HG03103 (cell line): ENCODE measurements around the gene PARP3.
A peak's percentile ranks its signal among the peaks of the same experiment; 100 is the strongest.
"Not testable (repeated sequence)": the region's sequence is repeated elsewhere in the genome, so short reads cannot be mapped to it uniquely, and the experiment has no call there.

Source experiments
- ATAC-seq: cut with Tn5 transposase; IDR thresholded peaks from one replicate; pipeline ENCODE4 v1.9.1; 2021; ENCODE audit warnings: low read depth; ENCODE audit not compliant: unreplicated experiment

Gene PARP3

DNA sequence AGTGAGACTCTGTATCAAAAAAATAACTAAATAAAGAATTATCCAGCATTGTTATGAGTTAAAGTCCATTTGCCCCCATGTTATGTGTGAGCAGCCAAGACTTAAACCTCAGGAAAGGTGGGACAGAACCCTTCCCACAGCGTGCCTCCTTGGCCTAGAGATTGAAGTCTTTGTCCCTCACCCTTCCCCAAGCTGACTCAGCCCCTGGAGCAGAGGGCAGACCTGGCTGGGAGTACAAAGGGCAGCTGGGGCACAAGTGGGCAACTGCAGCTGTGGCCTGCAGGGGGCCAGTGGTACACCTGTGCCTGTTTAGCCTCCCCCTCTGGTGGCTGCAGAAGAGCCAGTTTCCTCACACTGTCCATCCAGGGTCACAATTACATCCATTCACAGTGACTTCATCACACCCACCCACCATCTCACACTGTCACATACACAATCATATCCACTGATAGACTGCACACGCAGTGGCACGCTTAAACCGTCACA lies 40.2 kb downstream of the PARP3 start:
- peak; percentile 34 for ATAC-seq

DNA sequence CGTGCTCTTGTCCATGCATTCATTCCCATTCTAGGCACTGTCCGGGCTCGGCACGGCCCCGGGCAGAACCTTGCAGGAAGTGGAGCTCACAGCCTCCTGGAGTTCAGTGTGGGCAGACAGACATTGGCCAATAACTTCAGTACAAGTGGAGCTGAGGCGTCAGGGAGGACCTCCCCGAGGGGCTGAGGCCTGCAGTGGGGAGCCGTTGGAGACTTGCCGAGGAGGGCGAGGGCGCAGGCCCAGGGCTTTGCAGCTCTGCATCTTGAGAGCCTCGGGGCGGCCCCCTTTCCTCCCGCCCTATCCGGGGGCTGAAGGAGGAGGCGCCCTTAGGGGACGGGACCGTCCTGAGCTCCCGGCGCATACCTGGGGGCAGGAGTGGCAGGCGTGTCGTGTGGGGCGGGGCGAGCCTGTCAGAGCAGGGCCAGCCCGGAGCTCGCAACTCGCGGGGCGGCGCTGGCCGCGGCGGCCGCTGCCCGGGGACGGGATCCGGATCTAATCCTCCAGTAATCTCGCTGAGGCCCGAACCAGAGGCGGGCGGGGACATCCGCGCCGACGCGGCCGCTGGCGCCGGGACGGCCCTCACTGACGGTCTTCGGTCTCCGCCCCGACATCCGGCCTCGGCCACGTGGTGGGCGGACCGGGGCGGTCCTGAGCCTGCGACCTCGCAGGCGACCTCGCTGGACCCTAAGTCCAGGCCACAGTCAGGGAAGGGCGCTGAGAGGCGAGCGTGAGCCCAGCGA lies 40.8 kb downstream of the PARP3 start, which contains the start of gene ACY1:
Gene ACY1 (plus strand): TSS at position 698 of the 740 bp plus-strand sequence. CDS start 530 bp downstream, outside the sequence.
- ATAC-seq: peak; percentile 61

DNA sequence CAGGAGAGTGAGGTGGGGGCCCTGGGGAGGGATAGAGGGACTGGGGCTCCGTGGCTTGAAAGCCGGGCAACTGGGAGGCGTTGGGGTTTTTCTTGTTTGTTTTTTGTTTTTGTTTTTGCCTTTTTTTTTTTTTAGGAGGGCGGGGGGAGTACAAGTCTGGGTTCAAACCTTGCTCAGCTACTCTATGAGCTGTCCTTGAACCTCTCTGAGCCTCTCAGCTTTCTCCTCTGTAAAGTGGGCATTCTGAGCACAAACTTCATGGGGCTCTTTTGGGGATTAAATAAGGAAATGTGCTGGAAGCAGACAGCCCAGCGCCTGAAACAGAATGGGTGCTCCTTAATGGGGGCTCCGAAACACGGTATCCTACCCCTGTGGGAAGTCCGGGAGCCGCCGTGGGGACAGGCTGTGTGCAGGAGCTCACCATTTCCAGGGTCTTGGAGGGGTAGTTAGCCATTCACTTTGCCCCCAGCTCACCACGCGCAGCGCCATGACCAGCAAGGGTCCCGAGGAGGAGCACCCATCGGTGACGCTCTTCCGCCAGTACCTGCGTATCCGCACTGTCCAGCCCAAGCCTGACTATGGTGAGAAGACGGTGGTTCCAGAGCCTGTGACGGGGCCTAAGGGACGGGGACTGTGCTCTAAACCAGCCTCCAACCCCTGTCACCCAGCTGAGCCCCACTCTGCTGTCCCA lies 41.6 kb downstream of the PARP3 start:
- ATAC-seq: no peak

DNA sequence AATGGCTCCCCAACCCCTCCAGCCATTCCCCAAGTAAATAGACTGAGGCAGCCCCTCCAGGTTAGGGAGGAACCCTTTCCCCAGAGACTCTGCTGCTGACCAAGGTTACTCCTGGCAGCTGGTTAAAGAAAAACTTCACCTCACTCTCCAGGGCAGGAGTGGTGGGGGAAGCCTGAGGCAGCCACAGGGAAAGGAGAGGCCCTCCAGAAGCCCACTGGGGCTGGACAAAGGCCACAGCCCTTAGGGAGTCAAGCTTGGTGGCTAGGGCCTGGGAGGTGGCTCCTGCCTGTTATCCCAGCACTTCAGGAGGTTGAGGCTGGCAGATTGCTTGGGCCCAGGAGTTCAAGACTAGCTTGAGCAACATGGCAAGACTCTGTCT lies 42.1 kb downstream of the PARP3 start:
- no peak for ATAC-seq

DNA sequence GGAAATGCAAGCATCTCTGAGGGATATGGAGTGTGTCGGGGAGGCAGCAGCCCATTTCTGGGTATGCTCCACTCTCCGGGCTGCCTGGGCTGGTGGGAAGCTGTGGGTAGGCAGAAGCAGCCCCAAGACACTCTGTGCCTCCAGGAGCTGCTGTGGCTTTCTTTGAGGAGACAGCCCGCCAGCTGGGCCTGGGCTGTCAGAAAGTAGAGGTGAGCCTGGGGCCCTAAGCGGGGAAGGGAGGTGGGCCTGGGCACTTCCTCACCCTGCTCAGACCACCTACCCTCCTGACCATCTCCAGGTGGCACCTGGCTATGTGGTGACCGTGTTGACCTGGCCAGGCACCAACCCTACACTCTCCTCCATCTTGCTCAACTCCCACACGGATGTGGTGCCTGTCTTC lies 42.9 kb downstream of the PARP3 start:
- no peak for ATAC-seq

DNA sequence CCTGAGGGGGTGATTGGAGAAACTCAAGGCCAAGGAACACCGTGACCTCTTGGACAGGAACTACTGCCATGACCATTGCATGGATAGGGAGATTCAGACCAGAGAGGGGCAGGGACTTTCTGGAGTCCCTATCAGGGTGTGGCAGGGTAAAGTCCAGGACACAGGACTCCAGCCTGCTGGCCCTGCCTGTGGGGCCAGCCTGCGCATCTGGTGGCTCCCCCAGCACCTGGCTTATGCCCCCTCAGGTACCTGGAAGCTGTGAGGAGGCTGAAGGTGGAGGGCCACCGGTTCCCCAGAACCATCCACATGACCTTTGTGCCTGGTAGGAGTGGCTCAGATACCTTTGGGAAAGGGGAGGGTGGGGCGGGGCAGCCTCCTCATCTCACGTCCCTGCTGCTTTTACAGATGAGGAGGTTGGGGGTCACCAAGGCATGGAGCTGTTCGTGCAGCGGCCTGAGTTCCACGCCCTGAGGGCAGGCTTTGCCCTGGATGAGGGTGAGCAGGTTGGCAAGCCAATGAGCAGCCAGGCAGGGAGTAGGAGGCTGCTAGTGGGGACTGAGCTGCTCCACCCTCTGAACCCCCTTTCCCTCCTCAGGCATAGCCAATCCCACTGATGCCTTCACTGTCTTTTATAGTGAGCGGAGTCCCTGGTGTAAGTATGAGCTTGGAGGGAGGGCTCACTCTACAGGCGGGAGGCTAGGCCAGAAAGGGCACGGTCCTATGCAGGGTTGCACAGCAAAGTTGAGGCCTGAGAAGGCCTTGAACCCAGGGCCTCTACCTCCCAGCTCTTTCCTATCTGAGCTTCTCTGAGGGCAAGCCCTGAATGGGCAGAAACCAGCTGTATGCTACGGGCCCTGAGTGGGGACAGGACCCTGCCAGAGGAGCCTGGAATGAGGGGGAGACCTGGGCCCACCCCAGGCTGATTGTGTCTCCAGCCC lies 44.1 kb downstream of the PARP3 start:
- ATAC-seq: no peak

DNA sequence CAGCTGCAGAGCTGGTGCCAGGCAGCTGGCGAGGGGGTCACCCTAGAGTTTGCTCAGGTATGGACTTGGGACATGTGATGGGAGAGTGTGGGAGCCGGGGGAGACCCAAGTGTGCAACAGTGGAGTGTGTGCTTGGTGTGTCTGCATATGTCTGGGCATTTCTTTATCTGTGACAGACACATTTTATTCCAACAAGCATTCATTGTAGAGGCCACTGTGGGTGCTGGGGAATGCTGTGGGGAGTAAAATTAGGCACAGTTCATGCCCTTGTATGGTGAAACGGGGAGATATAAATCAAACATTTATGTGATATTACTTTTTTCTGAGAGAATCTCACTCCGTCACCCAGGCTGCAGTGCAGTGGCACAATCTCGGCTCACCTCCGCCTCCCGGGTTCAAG lies 45.4 kb downstream of the PARP3 start:
- no peak for ATAC-seq

DNA sequence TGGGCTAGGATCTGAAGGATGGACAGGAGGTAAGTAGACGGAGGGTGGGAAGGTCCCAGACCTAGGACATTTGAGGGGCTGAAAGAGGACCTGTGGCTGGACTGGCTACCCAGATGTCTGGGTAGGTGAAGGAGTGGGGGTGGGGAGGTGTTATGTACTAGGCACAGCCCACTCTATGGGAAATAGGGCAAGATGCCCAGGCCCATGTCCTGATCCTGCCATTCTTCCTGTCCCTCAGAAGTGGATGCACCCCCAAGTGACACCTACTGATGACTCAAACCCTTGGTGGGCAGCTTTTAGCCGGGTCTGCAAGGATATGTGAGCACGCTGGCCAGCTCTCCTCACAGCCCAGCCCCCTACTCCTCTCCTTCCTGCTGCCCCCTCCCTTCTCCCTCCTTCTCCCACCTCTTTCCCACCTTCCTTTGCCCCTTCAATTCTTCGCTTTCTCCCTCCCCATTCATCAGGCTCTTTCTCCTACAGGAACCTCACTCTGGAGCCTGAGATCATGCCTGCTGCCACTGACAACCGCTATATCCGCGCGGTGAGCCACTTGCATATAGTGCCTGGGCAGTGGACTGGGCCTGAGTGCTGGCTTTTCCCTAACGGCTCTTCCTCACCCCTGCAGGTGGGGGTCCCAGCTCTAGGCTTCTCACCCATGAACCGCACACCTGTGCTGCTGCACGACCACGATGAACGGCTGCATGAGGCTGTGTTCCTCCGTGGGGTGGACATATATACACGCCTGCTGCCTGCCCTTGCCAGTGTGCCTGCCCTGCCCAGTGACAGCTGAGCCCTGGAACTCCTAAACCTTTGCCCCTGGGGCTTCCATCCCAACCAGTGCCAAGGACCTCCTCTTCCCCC lies 46.4 kb downstream of the PARP3 start:
- ATAC-seq: no peak

DNA sequence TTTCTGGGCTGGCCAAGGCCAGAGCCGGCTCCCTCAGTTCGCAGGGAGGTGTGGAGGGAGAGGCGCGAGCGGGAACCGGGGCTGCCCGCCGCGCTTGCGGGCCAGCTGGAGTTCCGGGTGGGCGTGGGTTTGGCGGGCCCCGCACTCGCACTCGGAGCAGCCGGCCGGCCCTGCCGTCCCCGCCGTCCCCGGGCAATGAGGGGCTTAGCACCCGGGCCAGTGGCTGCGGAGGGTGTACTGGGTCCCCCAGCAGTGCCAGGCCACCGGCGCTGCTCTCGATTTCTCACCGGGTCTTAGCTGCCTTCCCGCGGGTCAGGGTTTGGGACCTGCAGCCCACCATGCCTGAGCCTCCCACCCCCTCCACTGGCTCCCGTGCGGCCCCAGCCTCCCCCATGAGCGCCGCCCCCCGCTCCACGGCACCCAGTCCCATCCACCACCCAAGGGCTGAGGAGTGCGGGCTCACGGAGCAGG lies 48.4 kb downstream of the PARP3 start:
- not testable (repeated sequence) for ATAC-seq

DNA sequence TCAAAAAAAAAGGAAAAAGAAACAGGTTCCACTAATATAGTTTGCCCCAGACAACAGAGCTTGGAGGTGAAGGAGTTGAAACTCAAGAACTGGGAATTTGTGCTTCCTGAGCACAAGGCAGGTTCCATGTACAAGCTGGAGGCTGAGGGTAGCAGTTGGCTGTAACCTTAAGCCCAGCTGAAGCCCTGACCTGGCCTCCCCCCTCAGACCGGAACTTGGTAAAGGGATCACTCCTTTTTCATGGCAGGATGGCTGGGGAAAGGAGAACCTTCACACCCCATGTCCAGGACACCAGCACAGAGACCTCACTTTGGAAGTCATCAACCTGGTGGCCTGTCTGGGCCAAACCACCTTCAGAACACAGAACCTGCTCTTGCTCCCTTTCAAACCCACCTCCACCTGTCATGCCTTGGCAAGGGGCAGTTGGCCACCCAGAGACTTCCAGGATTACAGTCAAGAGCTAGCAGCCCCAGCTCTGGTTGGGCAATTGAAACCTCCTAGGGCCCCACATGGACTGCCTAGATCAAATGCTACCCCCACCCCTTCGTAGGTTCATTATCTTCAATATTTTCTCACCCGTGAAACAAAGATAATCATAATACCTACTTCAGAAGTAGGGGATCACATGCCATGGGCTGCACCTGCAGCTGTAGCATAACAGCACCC lies 50.0 kb downstream of the PARP3 start:
- no peak for ATAC-seq

DNA sequence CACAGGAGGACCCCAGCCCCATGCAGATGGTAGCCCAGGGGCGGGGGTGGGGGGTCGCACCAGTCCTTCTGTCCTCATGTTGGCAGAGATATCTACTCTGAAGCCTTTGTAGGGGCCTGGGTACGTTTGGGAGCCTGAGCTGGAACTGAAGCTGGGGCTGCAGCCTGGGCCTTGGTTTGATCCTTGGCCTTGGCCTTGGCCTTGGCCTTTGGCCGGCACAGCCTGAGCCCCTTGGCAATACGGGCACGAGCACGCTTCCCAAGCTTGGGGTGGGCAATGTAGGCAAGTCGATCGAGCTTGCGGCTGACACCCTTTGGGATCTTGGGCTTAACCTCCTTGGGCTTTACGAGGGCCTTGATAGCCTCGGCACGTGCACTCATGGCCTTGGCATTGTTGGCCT lies 51.5 kb downstream of the PARP3 start:
- not testable (repeated sequence) for ATAC-seq

DNA sequence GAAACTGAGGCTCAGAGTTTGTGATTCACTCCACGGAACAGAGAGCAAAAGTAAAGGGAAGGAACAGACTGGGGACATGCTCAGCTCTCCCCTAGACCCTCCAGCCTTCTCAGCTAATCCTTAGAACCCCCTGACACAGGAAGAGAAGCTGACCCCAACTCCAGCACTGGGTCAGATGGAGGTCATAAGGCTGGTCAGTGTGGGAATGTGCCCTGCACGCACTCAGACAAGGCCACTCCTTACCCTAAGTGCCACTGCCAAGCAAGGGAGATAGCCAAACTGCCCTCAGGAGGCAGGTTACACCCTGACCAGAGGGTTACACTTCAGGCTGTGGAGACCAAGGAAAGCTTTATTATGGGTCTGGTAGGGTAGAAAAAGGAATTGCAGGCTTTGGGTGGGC lies 52.4 kb downstream of the PARP3 start:
- no peak for ATAC-seq

DNA sequence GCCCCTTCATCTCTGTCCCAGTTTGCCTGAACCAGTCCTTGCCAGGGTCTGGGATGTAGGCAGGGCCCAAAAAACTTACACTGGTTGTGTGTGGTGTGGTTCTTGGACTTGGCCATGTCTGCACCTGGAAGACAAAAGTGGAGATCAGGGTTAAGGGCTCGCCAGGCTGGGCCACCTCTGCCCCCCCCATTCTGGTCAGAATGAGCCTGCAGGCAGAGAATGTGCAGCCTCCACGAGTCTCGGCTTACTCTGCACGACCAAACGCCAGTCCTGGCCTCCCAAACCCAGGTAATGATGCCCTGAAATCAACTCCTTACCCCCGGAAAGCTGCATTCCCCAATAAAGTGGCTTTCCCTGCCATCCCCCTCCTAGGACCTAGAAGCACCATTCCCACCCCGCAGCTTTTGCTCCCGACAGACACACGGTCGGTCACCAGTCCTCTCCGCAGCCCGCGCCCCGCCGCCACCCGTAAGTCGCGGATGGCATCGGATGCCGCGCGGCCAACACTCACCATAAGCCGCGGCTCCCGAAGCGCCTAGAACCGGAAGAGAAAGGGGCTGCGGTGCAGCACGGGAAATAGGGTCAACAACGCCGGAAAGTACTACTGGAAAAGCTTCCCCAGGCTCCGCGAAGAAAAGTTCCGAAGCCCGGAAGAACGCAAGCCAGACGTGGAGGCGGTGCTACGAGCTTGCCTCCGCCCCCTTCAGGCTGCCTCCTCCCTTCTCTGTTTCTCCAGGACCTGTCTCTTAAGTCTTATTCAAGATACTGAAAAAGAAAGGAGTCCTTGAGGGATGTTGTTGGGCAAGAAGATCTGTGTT lies 53.4 kb downstream of the PARP3 start, which contains the start of gene RPL29:
Gene RPL29 (minus strand): TSS at position 550 of the 818 bp plus-strand sequence. CDS start 434 bp downstream, at position 116.
- peak; percentile 81 for ATAC-seq

DNA sequence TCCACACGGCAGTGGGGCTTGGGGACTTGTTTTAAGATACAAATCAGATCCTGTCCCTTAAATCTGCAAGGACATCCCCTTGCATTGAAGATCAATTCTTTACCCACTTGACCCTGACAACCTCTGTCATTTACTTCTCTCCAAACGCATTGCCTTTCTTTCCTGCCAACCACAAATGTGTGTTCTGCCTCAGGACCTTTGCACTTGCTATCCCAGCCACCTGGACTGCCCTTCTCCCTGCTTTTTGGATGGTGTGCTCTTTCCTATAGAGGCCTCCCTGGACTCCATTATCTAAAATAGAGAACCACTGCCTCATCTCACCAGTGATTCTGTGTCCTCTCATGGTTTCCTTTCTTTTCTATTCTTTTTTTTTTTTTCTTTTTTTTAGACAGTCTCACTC lies 55.0 kb downstream of the PARP3 start:
- no peak for ATAC-seq

DNA sequence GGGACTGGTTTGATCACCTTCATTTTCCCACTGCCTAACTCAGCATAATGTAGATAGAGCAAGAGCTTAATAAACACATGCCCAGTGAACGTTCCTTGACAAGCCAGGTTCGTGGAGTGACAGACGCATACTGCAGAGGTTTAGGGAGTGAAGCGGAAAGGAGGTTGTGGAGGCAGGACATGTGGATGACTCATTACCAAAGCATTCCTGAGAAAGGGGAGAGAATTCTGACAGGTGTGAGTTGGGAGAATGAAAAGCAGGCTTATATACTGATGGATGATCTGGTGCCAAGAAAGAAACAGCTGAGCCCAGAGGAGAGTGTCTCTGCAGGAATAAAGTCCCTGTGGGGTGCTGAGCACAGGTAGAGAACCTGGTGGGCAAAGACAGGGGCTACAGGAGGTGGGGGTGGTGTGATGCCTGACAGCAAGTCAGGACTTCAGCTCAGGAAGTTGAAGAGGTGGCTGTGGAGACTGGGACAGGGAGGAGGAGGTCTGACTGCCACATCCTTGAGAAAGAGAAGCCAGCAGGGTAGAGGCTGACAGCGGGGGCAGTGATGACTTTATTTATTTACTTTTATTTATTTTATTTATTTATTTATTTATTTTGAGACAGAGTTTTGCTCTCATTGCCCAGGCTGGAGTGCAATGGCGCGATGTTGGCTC lies 55.9 kb downstream of the PARP3 start:
- ATAC-seq: no peak
